Gastrocnemius medialis (tissue), 4 donors: ENCODE results near the gene CHRM1. TPM values are rescaled to one million over a fixed set of nuclear protein-coding genes. Genes with fewer than 3 reads are reported as not detected.
"Not testable (repeated sequence)": the region's sequence is repeated elsewhere in the genome, so short reads cannot be mapped to it uniquely, and the experiment has no call there.

Source experiments
- ATAC-seq, 2 donors: fragments of 150-250 bp; one replicate each; pipeline ENCODE4 v1.9.1; 2016
- DNase-seq, 2 donors: peaks; one replicate each; pipeline ENCODE4 v3.0.0-alpha.2; 2019
- H3K27ac ChIP-seq, 4 donors: fragments of 200-600 bp; sonication (generic); 1 replicate in 1 of 4; 2 replicates in 3 of 4; pipeline ENCODE4 v1.5.1; 2016 to 2018; ENCODE audit warnings: mild to moderate bottlenecking in 2 of 4, moderate library complexity in 1 of 4
- H3K27me3 ChIP-seq, 3 donors: fragments of 200-600 bp; sonication (generic) in 2 of 3; 1 replicate in 1 of 3; 2 replicates in 2 of 3; pipeline versions ENCODE4 v1.5.1 to v1.6.0; 2016 to 2019; ENCODE audit warnings: mild to moderate bottlenecking in 1 of 3, moderate library complexity in 1 of 3
- H3K36me3 ChIP-seq, 2 donors: fragments of 200-600 bp; sonication (generic) in 1 of 2; one replicate each; pipeline ENCODE4 v1.5.1; 2017 to 2018
- H3K4me1 ChIP-seq, 2 donors: fragments of 200-600 bp; sonication (generic) in 1 of 2; one replicate each; pipeline ENCODE4 v1.5.1; 2016 to 2017; ENCODE audit warnings: mild to moderate bottlenecking in 2 of 2
- H3K4me3 ChIP-seq, 4 donors: fragments of 200-600 bp; sonication (generic) in 3 of 4; 1 replicate in 1 of 4; 2 replicates in 3 of 4; pipeline ENCODE4 v1.5.1; 2016 to 2019; ENCODE audit warnings: mild to moderate bottlenecking in 2 of 4
- H3K9me3 ChIP-seq, 3 donors: fragments of 200-600 bp; sonication (generic) in 2 of 3; 1 replicate in 1 of 3; 2 replicates in 2 of 3; pipeline ENCODE4 v1.5.1; 2016 to 2019
- CTCF ChIP-seq, 5 experiments: fragments of 450-650 bp in 3 of 5; fragments of 200-600 bp in 2 of 5; sonication (generic) in 2 of 5; IDR thresholded peaks in 4 of 5; conservative IDR thresholded peaks in 1 of 5; 1 replicate in 4 of 5; 2 replicates in 1 of 5; pipeline ENCODE4 v1.5.1; 2016 to 2019; ENCODE audit warnings: antibody characterized with exemption in 5 of 5, mild to moderate bottlenecking in 3 of 5, moderate library complexity in 3 of 5
- POLR2A ChIP-seq, 2 donors: fragments of 450-650 bp; IDR thresholded peaks; one replicate each; pipeline ENCODE4 v1.6.1; 2017; ENCODE audit warnings: antibody characterized with exemption in 2 of 2, mild to moderate bottlenecking in 2 of 2, moderate library complexity in 2 of 2
- in situ Hi-C, 4 donors: fragments of 200-750 bp; cut with MboI; loops; one replicate each; pipeline versions ENCODE4 v1.15.0 to v1.8.0; 2017; ENCODE audit warnings: low sequenced_read_pairs in 4 of 4
- intact Hi-C: fragments of 100-400 bp; cut with DNase I; formaldehyde crosslinking; loops from one replicate; pipeline ENCODE4 v1.15.1; 2023; ENCODE audit warnings: low total_unique reads
- total RNA-seq, 4 donors: library from RNA; depleted of rRNA; stranded (reverse); fragments of >200 nt; gene quantifications; one replicate each; pipeline versions ENCODE4 v1.1.0 to v1.2.3, GENCODE V29; 2016

CHRM1 gene
- total RNA-seq, 4 donors from 2014 or later: not detected

- Histone ChIP-seq H3K4me1 (no peaks in the 10 kb centered on the region), H3K9me3 (no peaks in the 10 kb centered on the region), H3K36me3 (no peaks in the 10 kb centered on the region), H3K27me3 (no peaks in the 10 kb centered on the region), H3K4me3 (no peak overlapping the region), H3K27ac (no peak overlapping the region)
- no peak for ATAC-seq
- intact Hi-C loops (no loop called here), in situ Hi-C loops (loop anchor here (10.0 to 25.0 kb wide), 2 partner anchors 81 to 478 kb away; partner anchors contain the start of gene TMEM179B (in 2 of the 4))
- DNase-seq: no peak
- no peak for TF ChIP-seq CTCF (IDR thresholded peaks at IDR 0.05 in 4 of 5, conservative IDR thresholded peaks at IDR 0.05 in 1 of 5)
- TF ChIP-seq POLR2A (IDR thresholded peaks at IDR 0.05): no peak
These were observed 55.5 kb downstream of the CHRM1 start for GRCh38 chr11:62865635-62866034.

- no peaks in the 10 kb centered on the region for H3K4me1 ChIP-seq
- TF ChIP-seq CTCF (IDR thresholded peaks at IDR 0.05 in 4 of 5, conservative IDR thresholded peaks at IDR 0.05 in 1 of 5): no peak
- no peak for TF ChIP-seq POLR2A (IDR thresholded peaks at IDR 0.05)
- intact Hi-C loops (loop anchor here (2.0 kb wide), 1 partner anchor 469 kb away; no protein-coding TSS in a partner anchor), in situ Hi-C loops (loop anchor here (5.0 to 25.0 kb wide), 3 partner anchors 77 to 477 kb away; partner anchors contain the start of gene TMEM179B (in 4 of the 4))
- no peak for DNase-seq
- no peak overlapping the region for H3K4me3 ChIP-seq
- no peaks in the 10 kb centered on the region for H3K9me3 ChIP-seq
- H3K27ac ChIP-seq: no peak overlapping the region
- H3K27me3 ChIP-seq: no peaks in the 10 kb centered on the region
- no peaks in the 10 kb centered on the region for H3K36me3 ChIP-seq
- no peak for ATAC-seq
These were observed 57.4 kb downstream of the CHRM1 start for GRCh38 chr11:62863687-62864335.

GRCh38 chr11:62861564-62862192 lies 59.5 kb downstream of the CHRM1 start:
- in situ Hi-C loops: loop anchor here (5.0 to 25.0 kb wide), 3 partner anchors 74 to 474 kb away; partner anchors contain the start of gene TMEM179B (in 4 of the 4)
- not testable (repeated sequence) for H3K36me3 ChIP-seq, ATAC-seq

GRCh38 chr11:62860835-62861563 lies 60.2 kb downstream of the CHRM1 start:
- Histone ChIP-seq H3K36me3 (no peaks in the 10 kb centered on the region), H3K27me3 (no peaks in the 10 kb centered on the region), H3K4me3 (no peak overlapping the region), H3K4me1 (peaks cover 0 to 7% of the 10 kb centered on the region in 2 donors), H3K27ac (no peak overlapping the region), H3K9me3 (no peaks in the 10 kb centered on the region)
- DNase-seq: no peak
- in situ Hi-C loops: loop anchor here (5.0 to 25.0 kb wide), 3 partner anchors 74 to 474 kb away; partner anchors contain the start of gene TMEM179B (in 4 of the 4)
- TF ChIP-seq POLR2A (IDR thresholded peaks at IDR 0.05) (no peak), CTCF (IDR thresholded peaks at IDR 0.05 in 4 of 5, conservative IDR thresholded peaks at IDR 0.05 in 1 of 5) (no peak)
- ATAC-seq: no peak
- intact Hi-C loops: no loop called here

More at GRCh38 chr11:62861564-62862192, 59.5 kb downstream of the CHRM1 start:
- not testable (repeated sequence) for DNase-seq, H3K27me3 ChIP-seq, H3K4me1 ChIP-seq, H3K4me3 ChIP-seq, H3K9me3 ChIP-seq, H3K27ac ChIP-seq
- intact Hi-C loops: loop anchor here (1.0 to 2.0 kb wide), 2 partner anchors 75 to 467 kb away; no protein-coding TSS in a partner anchor

GRCh38 chr11:62859281-62859703 lies 61.9 kb downstream of the CHRM1 start:
- in situ Hi-C loops (loop anchor here (25.0 kb wide), 1 partner anchor 472 kb away; no protein-coding TSS in a partner anchor), intact Hi-C loops (loop anchor here (5.0 kb wide), 2 partner anchors 87 to 132 kb away; partner anchors contain the start of genes HNRNPUL2, TAF6L and TTC9C)

More at GRCh38 chr11:62859281-62859703, 61.9 kb downstream of the CHRM1 start:
- not testable (repeated sequence) for H3K27ac ChIP-seq, H3K36me3 ChIP-seq, H3K9me3 ChIP-seq, H3K27me3 ChIP-seq, H3K4me3 ChIP-seq, DNase-seq, ATAC-seq
- peaks cover 9 to 12% of the 10 kb centered on the region in 2 donors for H3K4me1 ChIP-seq

Other genes with a start within 250 kb of the CHRM1 start
- 10 to 100 TPM in 2 of 4 donors, 1 to 10 TPM in 2; 6.4 to 11.7 (median 9.0) TPM for gene UQCC3, start 249.7 kb downstream of the CHRM1 start, total RNA-seq
- 1 to 10 TPM in 2 of 4 donors, under 1 TPM in 2; 0.82 to 2.1 (median 1.1) TPM for gene LBHD1, start 249.1 kb downstream of the CHRM1 start, total RNA-seq
- gene UBXN1, start 242.3 kb downstream of the CHRM1 start, total RNA-seq: 100 to 1,000 TPM; 216 to 450 (median 265) TPM
- gene LRRN4CL, start 231.8 kb downstream of the CHRM1 start, total RNA-seq: 1 to 10 TPM; 3.7 to 6.4 (median 5.9) TPM
- 100 to 1,000 TPM in 1 of 4 donors, 10 to 100 TPM in 3; 33.4 to 114 (median 55.6) TPM for gene BSCL2, start 213.9 kb downstream of the CHRM1 start, total RNA-seq
- gene GNG3, start 213.7 kb downstream of the CHRM1 start, total RNA-seq: not detected
- gene HNRNPUL2, start 193.9 kb downstream of the CHRM1 start, total RNA-seq: 10 to 100 TPM in 3 of 4 donors, 1 to 10 TPM in 1; 4.8 to 14.9 (median 11.8) TPM
- 10 to 100 TPM; 11.5 to 16.3 (median 14.1) TPM for gene TTC9C, start 192.9 kb downstream of the CHRM1 start, total RNA-seq
- 10 to 100 TPM in 1 of 4 donors, 1 to 10 TPM in 3; 5.6 to 10.5 (median 7.7) TPM for gene ZBTB3, start 167.2 kb downstream of the CHRM1 start, total RNA-seq
- 10 to 100 TPM; 25.2 to 45.5 (median 29.6) TPM for gene POLR2G, start 159.8 kb downstream of the CHRM1 start, total RNA-seq
- 10 to 100 TPM; 13.5 to 43.2 (median 21.4) TPM for gene TAF6L, start 150.0 kb downstream of the CHRM1 start, total RNA-seq
- 10 to 100 TPM; 26.3 to 52.5 (median 44.3) TPM for gene TMEM179B, start 134.0 kb downstream of the CHRM1 start, total RNA-seq
- 10 to 100 TPM; 17.1 to 41.6 (median 23.8) TPM for gene TMEM223, start 129.4 kb downstream of the CHRM1 start, total RNA-seq
- 10 to 100 TPM; 27.2 to 47.1 (median 46.1) TPM for gene NXF1, start 115.9 kb downstream of the CHRM1 start, total RNA-seq
- gene STX5, start 89.3 kb downstream of the CHRM1 start, total RNA-seq: 10 to 100 TPM; 16.2 to 26.0 (median 24.9) TPM
- gene TEX54, start 88.5 kb downstream of the CHRM1 start, total RNA-seq: not detected
- gene WDR74, start 81.8 kb downstream of the CHRM1 start, total RNA-seq: 100 to 1,000 TPM in 1 of 4 donors, 10 to 100 TPM in 3; 66.4 to 133 (median 87.0) TPM
- 100 to 1,000 TPM; 158 to 278 (median 189) TPM for gene SLC3A2, start 40.5 kb downstream of the CHRM1 start, total RNA-seq
- gene SLC22A6, start 63.6 kb upstream of the CHRM1 start, total RNA-seq: not detected
- not detected for gene SLC22A8, start 94.5 kb upstream of the CHRM1 start, total RNA-seq
- gene SLC22A24, start 222.9 kb upstream of the CHRM1 start, total RNA-seq: not detected